Peyer's patch (tissue), 4 donors: Measurements from ENCODE around the gene LIN54.

Experiments
- CTCF ChIP-seq, 6 experiments: fragments of 450-650 bp in 4 of 6; fragments of 200-600 bp in 2 of 6; sonication (generic) in 1 of 6; IDR thresholded peaks; one replicate each; pipeline ENCODE4 v1.5.1; 2017 to 2019; ENCODE audit warnings: antibody characterized with exemption in 6 of 6, mild to moderate bottlenecking in 3 of 6, moderate library complexity in 1 of 6
- POLR2A ChIP-seq, 2 donors: fragments of 450-650 bp; IDR thresholded peaks; one replicate each; pipeline ENCODE4 v1.5.1; 2017; ENCODE audit warnings: antibody characterized with exemption in 2 of 2, mild to moderate bottlenecking in 2 of 2, moderate library complexity in 2 of 2

GRCh38 chr4:82909326-82909725 is 101.3 kb downstream of the LIN54 start:
- TF ChIP-seq CTCF (IDR thresholded peaks at IDR 0.05) (no peak), POLR2A (IDR thresholded peaks at IDR 0.05) (no peak)
